Measurements from ENCODE around the gene TIMM22. TPM values are rescaled to one million over a fixed set of nuclear protein-coding genes. Genes with fewer than 3 reads are reported as not detected.
"Not testable (repeated sequence)": the region's sequence is repeated elsewhere in the genome, so short reads cannot be mapped to it uniquely, and the experiment has no call there.

Gene TIMM22
- total and polyA plus RNA-seq, 2 of the 4 experiments (the other 2 are of a cell fraction): 12.7 to 12.9 TPM

DNA sequence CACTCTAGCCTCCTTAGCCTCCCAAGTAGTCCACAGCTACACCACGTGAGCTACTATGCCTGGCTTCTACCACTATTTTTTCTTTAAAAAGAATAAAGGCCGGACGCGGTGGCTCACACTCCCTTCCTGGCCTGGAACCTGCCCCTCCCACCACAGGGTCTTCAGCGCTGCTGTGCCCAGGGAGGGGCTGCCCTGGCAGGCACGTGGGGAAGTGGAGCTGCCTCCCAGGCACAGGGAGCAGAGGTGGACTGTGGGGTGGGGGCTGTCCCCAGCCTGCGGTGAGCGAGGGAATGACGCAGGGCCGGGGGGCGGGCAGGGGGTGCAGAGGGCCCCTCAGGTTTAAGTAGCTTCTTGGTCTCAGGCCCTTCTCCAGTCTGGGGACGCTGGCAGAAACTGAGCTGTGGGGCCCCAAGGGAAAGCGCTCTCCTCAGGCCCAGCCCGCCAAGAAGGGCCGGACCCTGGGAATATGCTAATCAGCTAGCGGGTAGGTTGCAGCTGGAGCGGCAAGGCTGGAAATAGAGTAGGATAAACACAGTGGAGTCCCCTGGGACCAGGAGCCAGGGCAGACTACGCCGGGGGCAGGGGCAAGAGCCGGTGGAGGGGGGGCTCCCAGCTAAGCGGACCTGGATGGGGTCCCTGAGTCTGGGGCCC, 46.8 kb downstream of the TIMM22 start:
- Histone ChIP-seq H4K20me1 (ENCODE audit: insufficient read depth, low read length) (peaks cover 31% of the 10 kb centered on the region), H3K18ac (ENCODE audit: low read depth, low read length) (no peak overlapping the region), H2BK5ac (ENCODE audit: low read depth, low read length, poor library complexity, severe bottlenecking) (no peak overlapping the region), H3K9ac (ENCODE audit: low read depth, low read length) (no peak overlapping the region), H3K9me1 (ENCODE audit: insufficient read depth, low read length) (peaks cover 8% of the 10 kb centered on the region), H2AFZ (replicated peaks; ENCODE audit: low read length, poor library complexity) (no peak overlapping the region), H2BK120ac (ENCODE audit: low read depth, low read length) (no peak overlapping the region), H3K4me1 (ENCODE audit: control insufficient read depth, insufficient read depth, low read length) (peaks cover 17% of the 10 kb centered on the region), H3K4me3 (ENCODE audit: insufficient read depth, low read depth, low read length) (no peak overlapping the region), H3K27ac (ENCODE audit: insufficient read depth, low read length) (no peak overlapping the region), H3K14ac (replicated peaks; ENCODE audit: low read depth, low read length) (no peak overlapping the region), H4K8ac (ENCODE audit: low read depth in 2 of 2, low read length in 2 of 2) (no peak overlapping the region), H2BK20ac (ENCODE audit: low read depth, low read length) (no peak overlapping the region), H3K4me2 (ENCODE audit: low read depth, low read length) (no peak overlapping the region), H2AK9ac (replicated peaks; ENCODE audit: low read depth, low read length, poor library complexity) (no peak overlapping the region), H3K23ac (ENCODE audit: low read depth, low read length) (no peak overlapping the region), H3K9me3 (ENCODE audit: control insufficient read depth, insufficient read depth, low read length) (no peaks in the 10 kb centered on the region), H4K5ac (ENCODE audit: low read depth, low read length) (no peak overlapping the region), H3K27me3 (ENCODE audit: control insufficient read depth, insufficient read depth, low read length) (no peaks in the 10 kb centered on the region), H3K4ac (ENCODE audit: low read depth, low read length) (no peak overlapping the region), H4K91ac (ENCODE audit: insufficient read depth, low read depth, low read length) (no peak overlapping the region), H2BK15ac (ENCODE audit: low read depth, low read length) (no peak overlapping the region), H3K36me3 (ENCODE audit: control insufficient read depth, insufficient read depth, low read length) (peaks cover 29% of the 10 kb centered on the region), H3K79me1 (ENCODE audit: low read depth in 1 of 2, low read length in 2 of 2) (peaks cover 24 to 38% of the 10 kb centered on the region in 2 experiments), H2AK5ac (ENCODE audit: low read depth, low read length) (no peak overlapping the region), H3K56ac (ENCODE audit: extremely low read depth, insufficient read depth, low read length) (no peak overlapping the region)
- ATAC-seq (ENCODE audit: low read depth): no peak
- intact Hi-C loops (cut with micrococcal nuclease): no loop called here
- WGBS, 2 experiments (ENCODE audit: extremely low coverage in 2 of 2, insufficient read length in 1 of 2): 68% methylated on average over 10 of the region's 21 CpGs; no CpG with 5 or more reads in 1 of the 2 experiments
- ChIA-PET CTCF (no interaction called here), POLR2A (ENCODE audit: unreplicated experiment) (no interaction called here)
- TF ChIP-seq MAZ (IDR thresholded peaks at IDR 0.05; ENCODE audit: borderline replicate concordance, low read depth, low read length): no peak
- TF ChIP-seq RAD21 (IDR thresholded peaks at IDR 0.05; ENCODE audit: low read length): no peak
- TF ChIP-seq NFE2L2 (IDR thresholded peaks at IDR 0.05; ENCODE audit: low read depth, low read length): no peak
- no peak for TF ChIP-seq RCOR1 (IDR thresholded peaks at IDR 0.05; ENCODE audit: insufficient replicate concordance, low read length)
- no peak for TF ChIP-seq POLR2A (IDR thresholded peaks at IDR 0.05; ENCODE audit: low read depth, low read length)
- no peak for DNase-seq
- BruUV-seq (replicated peaks): no TSS peak
- in situ Hi-C loops (cut with MboI; ENCODE audit: low sequenced_read_pairs): no loop called here
- dilution Hi-C loops (cut with HindIII; ENCODE audit: low sequenced_read_pairs, unreplicated experiment): no loop called here

GRCh38 chr17:1044387-1045009, 47.6 kb downstream of the TIMM22 start:
- DNase-seq; BruUV-seq (replicated peaks); H2BK5ac ChIP-seq (ENCODE audit: low read depth, low read length, poor library complexity, severe bottlenecking); H3K27me3 ChIP-seq (ENCODE audit: control insufficient read depth, insufficient read depth, low read length); intact Hi-C loops (cut with micrococcal nuclease); H3K9me3 ChIP-seq (ENCODE audit: control insufficient read depth, insufficient read depth, low read length); ATAC-seq (ENCODE audit: low read depth); in situ Hi-C loops (cut with MboI; ENCODE audit: low sequenced_read_pairs); H3K27ac ChIP-seq (ENCODE audit: insufficient read depth, low read length); H3K18ac ChIP-seq (ENCODE audit: low read depth, low read length); H2AK5ac ChIP-seq (ENCODE audit: low read depth, low read length); H3K14ac ChIP-seq (replicated peaks; ENCODE audit: low read depth, low read length); H2AK9ac ChIP-seq (replicated peaks; ENCODE audit: low read depth, low read length, poor library complexity); H4K91ac ChIP-seq (ENCODE audit: insufficient read depth, low read depth, low read length); H2BK120ac ChIP-seq (ENCODE audit: low read depth, low read length); H3K4me3 ChIP-seq (ENCODE audit: insufficient read depth, low read depth, low read length); H3K9me1 ChIP-seq (ENCODE audit: insufficient read depth, low read length); H2BK20ac ChIP-seq (ENCODE audit: low read depth, low read length); H4K5ac ChIP-seq (ENCODE audit: low read depth, low read length); H3K23ac ChIP-seq (ENCODE audit: low read depth, low read length); H3K4me2 ChIP-seq (ENCODE audit: low read depth, low read length); H3K56ac ChIP-seq (ENCODE audit: extremely low read depth, insufficient read depth, low read length); POLR2A ChIA-PET (ENCODE audit: unreplicated experiment); H3K9ac ChIP-seq (ENCODE audit: low read depth, low read length); dilution Hi-C loops (cut with HindIII; ENCODE audit: low sequenced_read_pairs, unreplicated experiment); H2AFZ ChIP-seq (replicated peaks; ENCODE audit: low read length, poor library complexity); H4K8ac ChIP-seq (ENCODE audit: low read depth in 2 of 2, low read length in 2 of 2); H3K4ac ChIP-seq (ENCODE audit: low read depth, low read length); CTCF ChIA-PET; H2BK15ac ChIP-seq (ENCODE audit: low read depth, low read length): not testable (repeated sequence)
- Histone ChIP-seq H4K20me1 (ENCODE audit: insufficient read depth, low read length) (peaks cover 31% of the 10 kb centered on the region), H3K36me3 (ENCODE audit: control insufficient read depth, insufficient read depth, low read length) (peaks cover 27% of the 10 kb centered on the region), H3K4me1 (ENCODE audit: control insufficient read depth, insufficient read depth, low read length) (peaks cover 17% of the 10 kb centered on the region), H3K79me1 (ENCODE audit: low read depth in 1 of 2, low read length in 2 of 2) (peaks cover 24 to 38% of the 10 kb centered on the region in 2 experiments)
- WGBS, 2 experiments (ENCODE audit: extremely low coverage in 2 of 2, insufficient read length in 1 of 2): 86% methylated on average over 1 of the region's 13 CpGs; no CpG with 5 or more reads in 1 of the 2 experiments
